ENCODE results near the gene OXA1L. TPM values are rescaled to one million over a fixed set of nuclear protein-coding genes. Genes with fewer than 3 reads are reported as not detected.
A peak's percentile ranks its signal among the peaks of the same experiment; 100 is the strongest.

OXA1L gene
- total RNA-seq, 1 experiment from 2014 or later, result 138 TPM

- TF ChIP-seq AFF4 (CRISPR knock-in tag; IDR thresholded peaks at IDR 0.05; ENCODE audit: borderline replicate concordance) (no peak), NR3C1 (CRISPR knock-in tag; conservative IDR thresholded peaks at IDR 0.05; ENCODE audit: low read depth) (no peak), ZNF425 (CRISPR knock-in tag; conservative IDR thresholded peaks at IDR 0.05) (no peak), ZNF263 (CRISPR knock-in tag; IDR thresholded peaks at IDR 0.05; ENCODE audit: low read depth) (no peak), OVOL2 (CRISPR knock-in tag; IDR thresholded peaks at IDR 0.05; ENCODE audit: borderline replicate concordance) (no peak), ATF3 (CRISPR knock-in tag; conservative IDR thresholded peaks at IDR 0.05) (no peak), MXD4 (CRISPR knock-in tag; IDR thresholded peaks at IDR 0.05; ENCODE audit: borderline replicate concordance) (no peak), SOX15 (CRISPR knock-in tag; IDR thresholded peaks at IDR 0.05) (no peak), GTF2I (CRISPR knock-in tag; conservative IDR thresholded peaks at IDR 0.05) (no peak), HMGA2 (CRISPR knock-in tag; IDR thresholded peaks at IDR 0.05) (no peak), FOXK1 (CRISPR knock-in tag; IDR thresholded peaks at IDR 0.05) (peak; percentile 65), ZNF396 (CRISPR knock-in tag; IDR thresholded peaks at IDR 0.05; ENCODE audit: borderline replicate concordance) (no peak), RORB (CRISPR knock-in tag; IDR thresholded peaks at IDR 0.05) (no peak), ZNF416 (CRISPR knock-in tag; IDR thresholded peaks at IDR 0.05) (no peak), NR1H2 (CRISPR knock-in tag; IDR thresholded peaks at IDR 0.05) (no peak), CDX4 (CRISPR knock-in tag; IDR thresholded peaks at IDR 0.05; ENCODE audit: borderline replicate concordance) (no peak), FOXP1 (CRISPR knock-in tag; IDR thresholded peaks at IDR 0.05; ENCODE audit: borderline replicate concordance) (peak; percentile 82; the same call in 1 of the 2 replicates), STAT6 (CRISPR knock-in tag; conservative IDR thresholded peaks at IDR 0.05; ENCODE audit: low read depth) (no peak), PRDM15 (CRISPR knock-in tag; IDR thresholded peaks at IDR 0.05) (no peak), ZBTB21 (CRISPR knock-in tag; IDR thresholded peaks at IDR 0.05; ENCODE audit: borderline replicate concordance) (no peak), ZNF512 (CRISPR knock-in tag; IDR thresholded peaks at IDR 0.05; ENCODE audit: borderline replicate concordance) (no peak), CBFB (CRISPR knock-in tag; IDR thresholded peaks at IDR 0.05; ENCODE audit: low read depth) (no peak)
Measured at GRCh38 chr14:22766457-22767322, at the start of gene OXA1L (continued).

All from WTC11 (cell line).